H9 (cell line): Measurements from ENCODE around the gene FSTL1. TPM values are rescaled to one million over a fixed set of nuclear protein-coding genes. Genes with fewer than 3 reads are reported as not detected.

Source experiments
- DNase-seq: peaks from one replicate; pipeline ENCODE4 v3.0.0-alpha.2; 2017
- H2AFZ ChIP-seq: one replicate; pipeline ENCODE4 v1.6.1; 2013; ENCODE audit warnings: mild to moderate bottlenecking, low read length, control low read depth, moderate library complexity
- H2AK5ac ChIP-seq: 2 replicates; pipeline ENCODE4 v1.6.1; 2013; ENCODE audit warnings: low read length, control low read depth, mixed read lengths; ENCODE audit not compliant: insufficient read length
- H2BK120ac ChIP-seq: one replicate; pipeline ENCODE4 v1.6.1; 2013; ENCODE audit warnings: low read depth, mild to moderate bottlenecking, low read length, control low read depth, inconsistent platforms; ENCODE audit not compliant: poor library complexity, severe bottlenecking
- H2BK12ac ChIP-seq: 2 replicates; pipeline ENCODE4 v1.6.1; 2013; ENCODE audit warnings: low read length, control low read depth, mixed read lengths, low read depth; ENCODE audit not compliant: insufficient read length
- H2BK15ac ChIP-seq: 2 replicates; pipeline ENCODE4 v1.6.1; 2013; ENCODE audit warnings: low read depth, low read length, control low read depth
- H2BK20ac ChIP-seq: one replicate; pipeline ENCODE4 v1.6.1; 2013; ENCODE audit warnings: low read depth, mild to moderate bottlenecking, low read length, control low read depth, inconsistent platforms; ENCODE audit not compliant: poor library complexity, severe bottlenecking
- H2BK5ac ChIP-seq: 2 replicates; pipeline ENCODE4 v1.6.1; 2013; ENCODE audit warnings: low read length, control low read depth, mixed read lengths; ENCODE audit not compliant: insufficient read length
- H3K14ac ChIP-seq: 2 replicates; pipeline ENCODE4 v1.6.1; 2013; ENCODE audit warnings: low read length, control low read depth; ENCODE audit not compliant: insufficient read depth
- H3K18ac ChIP-seq: 2 replicates; pipeline ENCODE4 v1.6.1; 2013; ENCODE audit warnings: low read depth, mild to moderate bottlenecking, mixed read lengths, low read length, control low read depth; ENCODE audit not compliant: insufficient read length
- H3K23ac ChIP-seq: 2 replicates; pipeline ENCODE4 v1.6.1; 2013; ENCODE audit warnings: low read length, control low read depth, mixed read lengths, low read depth; ENCODE audit not compliant: insufficient read length
- H3K23me2 ChIP-seq: 2 replicates; pipeline ENCODE4 v1.6.1; 2013; ENCODE audit warnings: low read depth, mild to moderate bottlenecking, mixed read lengths, low read length, control low read depth; ENCODE audit not compliant: insufficient read length, poor library complexity, severe bottlenecking
- H3K27ac ChIP-seq: 2 replicates; pipeline ENCODE4 v1.5.1; 2013; ENCODE audit warnings: low read length, control low read depth, mixed read lengths, low read depth; ENCODE audit not compliant: insufficient read length
- H3K27me3 ChIP-seq: 2 replicates; pipeline ENCODE4 v1.6.1; 2013; ENCODE audit warnings: low read length, control low read depth, inconsistent platforms; ENCODE audit not compliant: insufficient read depth
- H3K4ac ChIP-seq: 2 replicates; pipeline ENCODE4 v1.6.1; 2013; ENCODE audit warnings: low read depth, mild to moderate bottlenecking, control low read depth, inconsistent platforms, low read length, moderate library complexity
- H3K4me1 ChIP-seq: 2 replicates; pipeline ENCODE4 v1.6.1; 2013; ENCODE audit warnings: low read length, control low read depth, inconsistent platforms; ENCODE audit not compliant: insufficient read depth
- H3K4me2 ChIP-seq: 2 replicates; pipeline ENCODE4 v1.6.1; 2013; ENCODE audit warnings: low read length, control low read depth, mixed read lengths; ENCODE audit not compliant: insufficient read length, insufficient read depth
- H3K56ac ChIP-seq: 2 replicates; pipeline ENCODE4 v1.6.1; 2013; ENCODE audit warnings: low read depth, mild to moderate bottlenecking, mixed read lengths, low read length, control low read depth; ENCODE audit not compliant: insufficient read length
- H3K79me1 ChIP-seq: 2 replicates; pipeline ENCODE4 v1.6.1; 2013; ENCODE audit warnings: low read depth, mild to moderate bottlenecking, moderate library complexity, low read length, control low read depth, inconsistent platforms; ENCODE audit not compliant: insufficient read depth, poor library complexity, severe bottlenecking
- H3K79me2 ChIP-seq: 2 replicates; pipeline ENCODE4 v1.6.1; 2013; ENCODE audit warnings: low read length, control low read depth, inconsistent platforms; ENCODE audit not compliant: insufficient read depth
- H3K9ac ChIP-seq: 2 replicates; pipeline ENCODE4 v1.6.1; 2013; ENCODE audit warnings: low read length, control low read depth, mixed read lengths; ENCODE audit not compliant: insufficient read length; ENCODE audit errors: extremely low read depth
- H3K9me3 ChIP-seq: one replicate; pipeline ENCODE4 v1.6.1; 2013; ENCODE audit warnings: low read depth, low read length, inconsistent platforms; ENCODE audit not compliant: control insufficient read depth
- H3T11ph ChIP-seq: one replicate; pipeline ENCODE4 v1.6.1; 2013; ENCODE audit warnings: mild to moderate bottlenecking, low read length, control low read depth, inconsistent platforms
- H4K20me1 ChIP-seq: one replicate; pipeline ENCODE4 v1.6.1; 2013; ENCODE audit not compliant: control insufficient read depth, insufficient read length, insufficient read depth
- H4K5ac ChIP-seq: 2 replicates; pipeline ENCODE4 v1.6.1; 2013; ENCODE audit warnings: low read depth, mild to moderate bottlenecking, mixed read lengths, low read length, control low read depth; ENCODE audit not compliant: insufficient read length
- H4K8ac ChIP-seq: replicated peaks from 2 replicates; pipeline ENCODE4 v1.6.1; 2013; ENCODE audit warnings: low read length, control low read depth, mixed read lengths, low read depth; ENCODE audit not compliant: insufficient read length
- H4K91ac ChIP-seq: 2 replicates; pipeline ENCODE4 v1.6.1; 2013; ENCODE audit warnings: low read depth, mild to moderate bottlenecking, moderate library complexity, mixed read lengths, low read length, control low read depth; ENCODE audit not compliant: insufficient read length
- H3K27ac Mint-ChIP-seq, 3 experiments: 2 replicates in 2 of 3; 3 replicates in 1 of 3; pipeline ENCODE4 v1.8.0; 2020 to 2021; ENCODE audit warnings: mixed read lengths in 3 of 3, mild to moderate bottlenecking in 1 of 3, moderate library complexity in 1 of 3
- H3K27me3 Mint-ChIP-seq: 2 replicates; pipeline ENCODE4 v1.8.0; 2021; ENCODE audit warnings: low read depth, mild to moderate bottlenecking, moderate library complexity, mixed read lengths
- H3K36me3 Mint-ChIP-seq, 3 experiments: 2 replicates in 2 of 3; 3 replicates in 1 of 3; pipeline ENCODE4 v1.8.0; 2020 to 2021; ENCODE audit warnings: low read depth in 3 of 3, mixed read lengths in 3 of 3; ENCODE audit not compliant: insufficient read depth in 1 of 3
- H3K4me1 Mint-ChIP-seq, 2 experiments: 2 replicates each; pipeline ENCODE4 v1.8.0; 2020; ENCODE audit warnings: mixed read lengths in 2 of 2
- H3K4me3 Mint-ChIP-seq, 2 experiments: 2 replicates in 1 of 2; 3 replicates in 1 of 2; pipeline ENCODE4 v1.8.0; 2020 to 2021; ENCODE audit warnings: mild to moderate bottlenecking in 2 of 2, mixed read lengths in 2 of 2, moderate library complexity in 1 of 2
- H3K9me3 Mint-ChIP-seq, 2 experiments: 2 replicates in 1 of 2; 3 replicates in 1 of 2; pipeline ENCODE4 v1.8.0; 2020; ENCODE audit warnings: mild to moderate bottlenecking in 2 of 2, mixed read lengths in 2 of 2, moderate library complexity in 1 of 2
- WGBS: extraction: QIAGEN DNeasy Blood & Tissue Kit; methylation state at CpG from one replicate; pipeline ENCODE4 v1.1.7; 2013; ENCODE audit warnings: missing lambda C conversion rate, low lambda C conversion rate, mixed read lengths; ENCODE audit not compliant: insufficient read length; ENCODE audit errors: extremely low coverage; 5-methylcytosine and 5-hydroxymethylcytosine counted together
- total RNA-seq: library from RNA; stranded (reverse); gene quantifications from 2 replicates; pipeline ENCODE4 v1.2.1, GENCODE V29; 2021
- TF ChIP-seq, protein P1 (sequence below): fragments of 200-600 bp; sonication (generic); conservative IDR thresholded peaks from 3 replicates; pipeline ENCODE4 v1.8.0; 2021; ENCODE audit warnings: antibody characterized with exemption, mild to moderate bottlenecking

Gene FSTL1
- total RNA-seq, 1 experiment from 2014 or later: 326 TPM

DNA sequence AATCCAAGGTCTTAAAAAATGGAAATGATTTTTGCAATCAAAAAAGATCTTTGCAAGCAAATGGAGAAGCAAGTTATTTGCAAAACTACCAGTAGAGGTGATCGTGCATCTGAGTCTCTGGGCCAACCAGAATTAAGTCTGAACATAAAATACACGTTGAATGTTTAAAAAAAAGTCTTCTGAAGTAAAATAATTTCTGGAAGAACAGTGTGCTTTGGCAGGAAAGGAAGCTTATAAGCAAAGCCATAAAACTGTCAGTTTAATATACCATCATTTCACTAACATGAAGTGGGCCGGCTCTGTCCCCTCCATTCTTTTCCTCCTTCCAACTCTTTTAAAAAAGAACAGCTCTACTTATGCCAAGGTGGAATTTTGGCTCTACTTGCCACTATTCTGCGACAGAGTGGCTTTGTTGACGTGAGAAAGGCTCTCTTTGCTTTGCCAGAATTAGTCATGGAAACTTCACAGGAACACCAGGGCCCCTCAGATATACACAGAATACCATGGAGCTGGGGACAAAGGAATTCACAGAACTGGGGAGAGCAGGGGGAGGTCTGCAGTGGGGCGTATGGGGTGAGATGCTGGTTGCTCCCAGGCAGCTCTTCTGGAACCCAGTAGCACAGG is 29.8 kb downstream of the FSTL1 start:
- H2BK20ac ChIP-seq: no peak overlapping the region
- no peaks in the 10 kb centered on the region for H4K20me1 ChIP-seq
- H3K18ac ChIP-seq: no peak overlapping the region
- TF ChIP-seq, protein P1, sequence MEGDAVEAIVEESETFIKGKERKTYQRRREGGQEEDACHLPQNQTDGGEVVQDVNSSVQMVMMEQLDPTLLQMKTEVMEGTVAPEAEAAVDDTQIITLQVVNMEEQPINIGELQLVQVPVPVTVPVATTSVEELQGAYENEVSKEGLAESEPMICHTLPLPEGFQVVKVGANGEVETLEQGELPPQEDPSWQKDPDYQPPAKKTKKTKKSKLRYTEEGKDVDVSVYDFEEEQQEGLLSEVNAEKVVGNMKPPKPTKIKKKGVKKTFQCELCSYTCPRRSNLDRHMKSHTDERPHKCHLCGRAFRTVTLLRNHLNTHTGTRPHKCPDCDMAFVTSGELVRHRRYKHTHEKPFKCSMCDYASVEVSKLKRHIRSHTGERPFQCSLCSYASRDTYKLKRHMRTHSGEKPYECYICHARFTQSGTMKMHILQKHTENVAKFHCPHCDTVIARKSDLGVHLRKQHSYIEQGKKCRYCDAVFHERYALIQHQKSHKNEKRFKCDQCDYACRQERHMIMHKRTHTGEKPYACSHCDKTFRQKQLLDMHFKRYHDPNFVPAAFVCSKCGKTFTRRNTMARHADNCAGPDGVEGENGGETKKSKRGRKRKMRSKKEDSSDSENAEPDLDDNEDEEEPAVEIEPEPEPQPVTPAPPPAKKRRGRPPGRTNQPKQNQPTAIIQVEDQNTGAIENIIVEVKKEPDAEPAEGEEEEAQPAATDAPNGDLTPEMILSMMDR: no peak
- H3K4me3 Mint-ChIP-seq: no peak overlapping the region
- no peak overlapping the region for H3K4ac ChIP-seq
- H3K14ac ChIP-seq: no peak overlapping the region
- peaks cover 37 to 42% of the 10 kb centered on the region in 2 experiments for H3K4me1 Mint-ChIP-seq
- no peaks in the 10 kb centered on the region for H3K9me3 ChIP-seq
- no peak overlapping the region for H3T11ph ChIP-seq
- H3K4me1 ChIP-seq: peaks cover 6% of the 10 kb centered on the region; the same call in 1 of the 2 replicates
- peaks cover 4 to 11% (median 10%) of the 10 kb centered on the region in 3 experiments for H3K36me3 Mint-ChIP-seq
- no peak overlapping the region for H3K4me2 ChIP-seq
- no peak overlapping the region for H2AFZ ChIP-seq
- no peak overlapping the region for H3K27ac ChIP-seq
- WGBS: no CpG with 5 or more reads among the region's 6 CpGs
- H3K56ac ChIP-seq: no peak overlapping the region
- H4K8ac ChIP-seq: no peak overlapping the region
- peaks cover 0 to 3% of the 10 kb centered on the region in 2 experiments; a peak in 2 of 5 replicates for H3K9me3 Mint-ChIP-seq
- H4K5ac ChIP-seq: no peak overlapping the region
- H3K23me2 ChIP-seq: no peaks in the 10 kb centered on the region
- H3K27me3 ChIP-seq: no peaks in the 10 kb centered on the region
- no peak overlapping the region for H2BK5ac ChIP-seq
- H3K79me2 ChIP-seq: no peaks in the 10 kb centered on the region; the same call in 1 of the 2 replicates
- peak overlapping the region; percentile 12 to 77 (median 41); a peak in 3 of 7 replicates for H3K27ac Mint-ChIP-seq
- no peak for DNase-seq
- H4K91ac ChIP-seq: no peak overlapping the region
- H2BK15ac ChIP-seq: no peak overlapping the region
- H2AK5ac ChIP-seq: no peak overlapping the region
- H2BK120ac ChIP-seq: no peak overlapping the region
- H3K79me1 ChIP-seq: no peaks in the 10 kb centered on the region
- H3K27me3 Mint-ChIP-seq: no peaks in the 10 kb centered on the region
- no peak overlapping the region for H2BK12ac ChIP-seq
- H3K23ac ChIP-seq: no peak overlapping the region
- no peak overlapping the region for H3K9ac ChIP-seq
